BE2C (cell line): ENCODE results near the gene SERPINC1.

Experiments used
- DNase-seq: peaks from one replicate; pipeline ENCODE4 v3.0.0-alpha.2; 2020
- H3K27me3 ChIP-seq: fragments of 250-450 bp; sonication (Bioruptor Pico); 2 replicates; pipeline ENCODE4 v1.5.1; 2020; ENCODE audit warnings: mild to moderate bottlenecking
- H3K36me3 ChIP-seq: fragments of 250-450 bp; sonication (Bioruptor Pico); 2 replicates; pipeline ENCODE4 v1.5.1; 2020; ENCODE audit warnings: mild to moderate bottlenecking
- H3K4me1 ChIP-seq: fragments of 250-450 bp; sonication (Bioruptor Pico); 2 replicates; pipeline ENCODE4 v1.5.1; 2020
- H3K4me3 ChIP-seq: 2 replicates; pipeline ENCODE4 v1.5.1; 2011; ENCODE audit warnings: low read depth, low read length
- H3K9me3 ChIP-seq: fragments of 250-450 bp; sonication (Bioruptor Pico); 2 replicates; pipeline ENCODE4 v1.5.1; 2020
- TF ChIP-seq, protein P1 (sequence below): IDR thresholded peaks from 2 replicates; pipeline ENCODE4 v1.5.1; 2012; ENCODE audit warnings: mild to moderate bottlenecking, low read depth, low read length

The SERPINC1 gene

DNA sequence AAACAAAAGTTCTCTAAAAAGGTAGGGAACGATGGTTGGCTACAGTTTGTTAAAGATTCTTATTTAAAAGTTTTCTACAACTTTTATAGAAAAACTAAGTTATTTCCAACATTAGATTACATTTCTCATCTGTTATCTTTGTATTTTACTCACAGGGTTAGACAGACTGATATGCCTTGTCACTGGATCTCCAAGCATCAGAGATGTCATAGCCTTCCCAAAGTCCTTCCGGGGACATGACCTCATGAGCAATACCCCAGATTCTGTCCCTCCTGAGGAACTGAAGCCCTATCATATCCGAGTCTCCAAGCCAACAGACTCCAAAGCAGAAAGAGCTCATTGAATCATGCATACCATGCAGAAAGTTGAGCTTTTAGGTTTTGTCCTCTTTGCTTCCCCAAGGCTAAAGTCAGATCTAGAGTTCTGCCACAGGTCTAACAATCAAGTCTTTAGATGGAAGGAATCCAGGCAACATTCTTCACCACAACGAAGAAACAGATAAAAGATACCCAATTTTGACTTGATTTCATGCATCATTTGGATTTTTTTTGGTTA is 59.7 kb downstream of the SERPINC1 start:
- TF ChIP-seq, protein P1, sequence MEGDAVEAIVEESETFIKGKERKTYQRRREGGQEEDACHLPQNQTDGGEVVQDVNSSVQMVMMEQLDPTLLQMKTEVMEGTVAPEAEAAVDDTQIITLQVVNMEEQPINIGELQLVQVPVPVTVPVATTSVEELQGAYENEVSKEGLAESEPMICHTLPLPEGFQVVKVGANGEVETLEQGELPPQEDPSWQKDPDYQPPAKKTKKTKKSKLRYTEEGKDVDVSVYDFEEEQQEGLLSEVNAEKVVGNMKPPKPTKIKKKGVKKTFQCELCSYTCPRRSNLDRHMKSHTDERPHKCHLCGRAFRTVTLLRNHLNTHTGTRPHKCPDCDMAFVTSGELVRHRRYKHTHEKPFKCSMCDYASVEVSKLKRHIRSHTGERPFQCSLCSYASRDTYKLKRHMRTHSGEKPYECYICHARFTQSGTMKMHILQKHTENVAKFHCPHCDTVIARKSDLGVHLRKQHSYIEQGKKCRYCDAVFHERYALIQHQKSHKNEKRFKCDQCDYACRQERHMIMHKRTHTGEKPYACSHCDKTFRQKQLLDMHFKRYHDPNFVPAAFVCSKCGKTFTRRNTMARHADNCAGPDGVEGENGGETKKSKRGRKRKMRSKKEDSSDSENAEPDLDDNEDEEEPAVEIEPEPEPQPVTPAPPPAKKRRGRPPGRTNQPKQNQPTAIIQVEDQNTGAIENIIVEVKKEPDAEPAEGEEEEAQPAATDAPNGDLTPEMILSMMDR: no peak
- no peak for DNase-seq
- Histone ChIP-seq H3K4me3 (no peak overlapping the region), H3K27me3 (no peaks in the 10 kb centered on the region), H3K9me3 (no peaks in the 10 kb centered on the region), H3K4me1 (no peaks in the 10 kb centered on the region), H3K36me3 (peaks cover 91% of the 10 kb centered on the region)

DNA sequence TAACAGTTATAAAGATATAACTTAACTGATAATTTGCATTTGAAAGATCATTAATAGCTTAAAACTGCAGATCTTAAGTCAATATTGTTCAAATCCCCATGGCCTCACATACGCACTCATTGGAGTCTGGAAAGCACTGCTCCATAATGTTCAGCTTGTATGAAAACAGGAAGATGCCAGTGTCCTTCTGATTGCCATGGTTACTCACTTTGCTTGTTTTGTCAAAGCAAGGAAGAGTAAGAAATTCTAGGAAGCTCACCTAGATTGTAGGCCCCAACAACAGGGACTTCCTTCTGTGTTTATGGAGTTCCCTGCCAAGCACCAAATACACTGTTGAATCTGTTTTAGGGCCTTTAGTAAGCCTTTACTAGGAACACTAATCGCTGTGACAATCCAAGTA is 60.2 kb downstream of the SERPINC1 start:
- DNase-seq: no peak

DNA sequence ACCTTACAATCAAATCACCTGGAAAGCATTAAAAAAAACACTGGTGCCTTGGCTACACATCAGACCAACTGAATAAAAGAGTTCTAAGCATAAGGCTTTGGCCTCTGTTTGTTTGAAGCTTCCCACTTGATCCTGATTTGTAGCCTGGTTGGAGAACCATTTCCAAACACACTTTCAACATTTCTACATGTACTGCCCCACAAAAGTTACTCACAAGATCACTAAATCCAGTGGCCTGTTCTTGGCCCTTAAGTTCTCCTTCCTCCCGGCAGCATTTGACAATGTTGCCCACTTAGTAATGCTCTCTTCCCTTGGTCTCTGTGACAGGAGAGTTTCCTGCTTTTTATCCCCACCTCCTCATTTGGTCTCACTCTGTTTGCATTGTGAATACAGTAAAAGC is 61.1 kb downstream of the SERPINC1 start:
- TF ChIP-seq, protein P1: no peak
- H3K27me3 ChIP-seq: no peaks in the 10 kb centered on the region
- no peak for DNase-seq
- no peak overlapping the region for H3K4me3 ChIP-seq
- no peaks in the 10 kb centered on the region for H3K4me1 ChIP-seq
- H3K36me3 ChIP-seq: peaks cover 91% of the 10 kb centered on the region
- H3K9me3 ChIP-seq: no peaks in the 10 kb centered on the region

More for the DNA sequence above, 60.2 kb downstream of the SERPINC1 start:
- no peaks in the 10 kb centered on the region for H3K4me1 ChIP-seq
- H3K9me3 ChIP-seq: no peaks in the 10 kb centered on the region
- TF ChIP-seq, protein P1: no peak
- peaks cover 92% of the 10 kb centered on the region for H3K36me3 ChIP-seq
- no peak overlapping the region for H3K4me3 ChIP-seq
- H3K27me3 ChIP-seq: no peaks in the 10 kb centered on the region
